ENCODE measurements around the gene FUT9.

Gene FUT9

DNA sequence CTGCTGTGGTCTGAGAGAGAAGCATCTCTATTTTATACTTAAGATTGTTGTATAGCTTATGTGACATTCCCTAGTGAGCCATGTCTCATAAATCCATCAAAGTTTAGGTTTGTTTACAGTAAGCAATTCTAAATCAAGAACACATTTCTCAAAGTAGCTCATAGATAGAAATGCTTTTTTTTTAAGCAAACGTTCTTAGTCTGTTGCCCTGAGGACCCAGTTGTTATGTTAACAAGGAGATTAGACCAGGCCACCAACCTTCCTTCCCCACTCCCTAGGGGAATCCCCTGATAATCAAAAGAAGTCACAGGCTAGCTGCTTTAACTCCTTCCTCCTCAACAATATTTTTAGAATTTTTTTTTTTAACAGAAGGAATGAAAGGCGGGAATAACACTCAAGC lies 169.0 kb downstream of the FUT9 start:
- H3K79me2 ChIP-seq (ENCODE audit: insufficient read depth, low read length), result no peaks in the 10 kb centered on the region
- no peak overlapping the region for H3K4me3 ChIP-seq (ENCODE audit: low read length, poor library complexity, severe bottlenecking)
- H3K4me2 ChIP-seq (ENCODE audit: low read depth, low read length, poor library complexity, severe bottlenecking), result no peak overlapping the region
- no peaks in the 10 kb centered on the region for H4K20me1 ChIP-seq (ENCODE audit: insufficient read depth, low read length, poor library complexity, severe bottlenecking)
- no peaks in the 10 kb centered on the region for H3F3A ChIP-seq (ENCODE audit: low read depth)
- H3K36me3 ChIP-seq (ENCODE audit: insufficient read depth, low read length), result no peaks in the 10 kb centered on the region
- H3K27me3 ChIP-seq (ENCODE audit: insufficient read depth, low read length, poor library complexity, severe bottlenecking), result no peaks in the 10 kb centered on the region
- H3K4me1 ChIP-seq (ENCODE audit: insufficient read depth, low read length, poor library complexity, severe bottlenecking), result no peaks in the 10 kb centered on the region
- H3K9me3 ChIP-seq (ENCODE audit: insufficient read depth, low read depth, low read length), result no peaks in the 10 kb centered on the region
- H3K9me2 ChIP-seq (replicated peaks; ENCODE audit: low read depth, low read length), result no peaks in the 10 kb centered on the region
- TF ChIP-seq, protein P1, sequence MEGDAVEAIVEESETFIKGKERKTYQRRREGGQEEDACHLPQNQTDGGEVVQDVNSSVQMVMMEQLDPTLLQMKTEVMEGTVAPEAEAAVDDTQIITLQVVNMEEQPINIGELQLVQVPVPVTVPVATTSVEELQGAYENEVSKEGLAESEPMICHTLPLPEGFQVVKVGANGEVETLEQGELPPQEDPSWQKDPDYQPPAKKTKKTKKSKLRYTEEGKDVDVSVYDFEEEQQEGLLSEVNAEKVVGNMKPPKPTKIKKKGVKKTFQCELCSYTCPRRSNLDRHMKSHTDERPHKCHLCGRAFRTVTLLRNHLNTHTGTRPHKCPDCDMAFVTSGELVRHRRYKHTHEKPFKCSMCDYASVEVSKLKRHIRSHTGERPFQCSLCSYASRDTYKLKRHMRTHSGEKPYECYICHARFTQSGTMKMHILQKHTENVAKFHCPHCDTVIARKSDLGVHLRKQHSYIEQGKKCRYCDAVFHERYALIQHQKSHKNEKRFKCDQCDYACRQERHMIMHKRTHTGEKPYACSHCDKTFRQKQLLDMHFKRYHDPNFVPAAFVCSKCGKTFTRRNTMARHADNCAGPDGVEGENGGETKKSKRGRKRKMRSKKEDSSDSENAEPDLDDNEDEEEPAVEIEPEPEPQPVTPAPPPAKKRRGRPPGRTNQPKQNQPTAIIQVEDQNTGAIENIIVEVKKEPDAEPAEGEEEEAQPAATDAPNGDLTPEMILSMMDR (conservative IDR thresholded peaks at IDR 0.05; ENCODE audit: low read length), result no peak
- no peak for TF ChIP-seq EZH2phosphoT487 (IDR thresholded peaks at IDR 0.05; ENCODE audit: borderline replicate concordance)
- no peak overlapping the region for H2AFZ ChIP-seq (ENCODE audit: low read length)
- H3K9ac ChIP-seq (ENCODE audit: low read depth, low read length, poor library complexity, severe bottlenecking), result no peak overlapping the region

DNA sequence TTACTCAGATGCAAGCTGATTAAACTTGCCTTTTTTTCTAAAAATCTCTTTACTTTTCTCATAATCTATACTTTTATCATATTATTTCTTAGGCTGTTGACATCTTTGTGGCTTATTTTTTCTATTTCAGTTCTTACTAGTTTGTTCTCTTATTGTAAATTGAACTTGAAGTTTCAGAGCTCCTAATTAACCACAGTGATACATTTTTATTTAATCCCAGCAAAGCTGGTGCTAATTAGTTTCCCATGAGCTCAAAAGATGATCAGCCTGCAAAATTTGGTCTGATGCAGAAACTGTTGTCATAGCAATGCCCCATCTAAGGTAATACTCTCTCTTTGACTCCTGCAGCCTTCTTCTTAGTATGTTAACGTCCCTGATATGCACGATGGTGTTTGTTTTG lies 170.3 kb downstream of the FUT9 start:
- no peaks in the 10 kb centered on the region for H3K27me3 ChIP-seq (ENCODE audit: insufficient read depth, low read length, poor library complexity, severe bottlenecking)
- TF ChIP-seq, protein P1 (conservative IDR thresholded peaks at IDR 0.05; ENCODE audit: low read length), result no peak
- TF ChIP-seq EZH2phosphoT487 (IDR thresholded peaks at IDR 0.05; ENCODE audit: borderline replicate concordance), result no peak

DNA sequence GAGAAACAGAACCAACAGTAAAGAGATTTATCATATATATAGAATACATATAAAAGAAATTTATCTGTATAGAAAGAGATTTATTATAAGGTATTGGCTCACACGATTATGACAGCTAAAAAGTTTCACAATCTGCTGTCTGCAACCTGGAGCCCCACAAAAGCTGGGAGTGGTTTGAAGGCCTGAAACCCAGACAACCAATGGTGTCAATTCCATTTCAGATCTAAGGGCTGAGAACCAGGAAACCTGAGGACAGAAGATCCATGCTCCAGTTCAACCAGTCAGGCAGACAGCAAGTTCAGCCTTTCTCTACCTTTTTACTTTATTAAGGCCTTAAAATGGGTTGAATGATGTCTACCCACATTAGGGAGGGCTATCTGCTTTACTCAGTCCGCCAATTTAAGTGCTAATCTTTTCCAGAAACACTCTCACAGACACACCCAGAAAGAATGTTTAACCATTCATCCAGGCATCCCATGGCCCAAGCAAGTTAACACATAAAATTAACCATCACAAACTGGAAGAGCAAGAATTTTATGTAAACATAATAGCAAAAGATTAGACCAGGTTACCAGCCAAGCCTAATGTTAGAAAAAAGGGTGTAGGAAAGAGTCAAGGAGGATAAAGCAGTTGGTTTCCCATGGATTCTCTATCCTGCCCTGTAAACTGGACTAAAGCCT lies 170.9 kb downstream of the FUT9 start:
- Histone ChIP-seq H3F3A (ENCODE audit: low read depth) (no peaks in the 10 kb centered on the region), H3K9me2 (replicated peaks; ENCODE audit: low read depth, low read length) (no peaks in the 10 kb centered on the region), H3K79me2 (ENCODE audit: insufficient read depth, low read length) (no peaks in the 10 kb centered on the region), H3K36me3 (ENCODE audit: insufficient read depth, low read length) (no peaks in the 10 kb centered on the region), H3K27me3 (ENCODE audit: insufficient read depth, low read length, poor library complexity, severe bottlenecking) (no peaks in the 10 kb centered on the region), H4K20me1 (ENCODE audit: insufficient read depth, low read length, poor library complexity, severe bottlenecking) (no peaks in the 10 kb centered on the region), H2AFZ (ENCODE audit: low read length) (no peak overlapping the region), H3K4me1 (ENCODE audit: insufficient read depth, low read length, poor library complexity, severe bottlenecking) (no peaks in the 10 kb centered on the region), H3K4me3 (ENCODE audit: low read length, poor library complexity, severe bottlenecking) (no peak overlapping the region), H3K4me2 (ENCODE audit: low read depth, low read length, poor library complexity, severe bottlenecking) (no peak overlapping the region), H3K9ac (ENCODE audit: low read depth, low read length, poor library complexity, severe bottlenecking) (no peak overlapping the region), H3K9me3 (ENCODE audit: insufficient read depth, low read depth, low read length) (no peaks in the 10 kb centered on the region)
- no peak for TF ChIP-seq EZH2phosphoT487 (IDR thresholded peaks at IDR 0.05; ENCODE audit: borderline replicate concordance)
- TF ChIP-seq, protein P1 (conservative IDR thresholded peaks at IDR 0.05; ENCODE audit: low read length), result no peak

More for the DNA sequence above, 170.3 kb downstream of the FUT9 start:
- Histone ChIP-seq H3K4me2 (ENCODE audit: low read depth, low read length, poor library complexity, severe bottlenecking) (no peak overlapping the region), H3K9me2 (replicated peaks; ENCODE audit: low read depth, low read length) (no peaks in the 10 kb centered on the region), H3K4me1 (ENCODE audit: insufficient read depth, low read length, poor library complexity, severe bottlenecking) (no peaks in the 10 kb centered on the region), H3K36me3 (ENCODE audit: insufficient read depth, low read length) (no peaks in the 10 kb centered on the region), H2AFZ (ENCODE audit: low read length) (no peak overlapping the region), H3K9ac (ENCODE audit: low read depth, low read length, poor library complexity, severe bottlenecking) (no peak overlapping the region), H4K20me1 (ENCODE audit: insufficient read depth, low read length, poor library complexity, severe bottlenecking) (no peaks in the 10 kb centered on the region), H3K4me3 (ENCODE audit: low read length, poor library complexity, severe bottlenecking) (no peak overlapping the region), H3K9me3 (ENCODE audit: insufficient read depth, low read depth, low read length) (no peaks in the 10 kb centered on the region), H3K79me2 (ENCODE audit: insufficient read depth, low read length) (no peaks in the 10 kb centered on the region), H3F3A (ENCODE audit: low read depth) (no peaks in the 10 kb centered on the region)
